ENCODE measurements around the gene PLA2G6. TPM values are rescaled to one million over a fixed set of nuclear protein-coding genes. Genes with fewer than 3 reads are reported as not detected.

Gene PLA2G6
- polyA plus RNA-seq (2014; cell fraction: cytosol; rRNA removed) = 18.9 and 22.7 TPM in 2 replicates
- polyA plus RNA-seq (2014; cell fraction: nucleus; rRNA removed) = 97.3 and 104 TPM in 2 replicates

GRCh38 chr22:38181453-38182200, at the start of gene PLA2G6:
PLA2G6 (minus strand) TSS chr22:38181830; CDS start chr22:38169426, 12,404 bp downstream.
- peak; percentile 99 for DNase-seq (ENCODE audit: low spot score)

DNA sequence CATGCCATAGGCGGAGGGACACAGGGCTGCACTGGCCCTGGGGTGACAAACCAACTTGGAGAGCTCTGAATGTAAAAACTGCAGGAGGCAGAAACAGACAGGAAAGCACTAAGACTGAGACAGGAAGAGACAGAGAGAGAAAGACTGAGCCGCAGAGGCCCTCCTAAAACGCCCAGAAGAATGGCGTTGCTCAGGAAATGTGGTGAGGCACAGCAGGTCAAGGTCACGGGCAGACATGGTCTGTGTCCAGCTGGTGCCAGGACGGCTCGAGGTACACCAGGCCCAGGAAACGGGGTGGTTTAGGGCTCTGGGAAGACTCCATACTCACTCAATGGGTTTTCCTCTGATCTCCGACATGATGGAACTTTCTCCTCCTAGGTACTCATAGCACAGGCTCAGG, 49.3 kb upstream of the PLA2G6 start:
- DNase-seq (ENCODE audit: low spot score) = no peak

DNA sequence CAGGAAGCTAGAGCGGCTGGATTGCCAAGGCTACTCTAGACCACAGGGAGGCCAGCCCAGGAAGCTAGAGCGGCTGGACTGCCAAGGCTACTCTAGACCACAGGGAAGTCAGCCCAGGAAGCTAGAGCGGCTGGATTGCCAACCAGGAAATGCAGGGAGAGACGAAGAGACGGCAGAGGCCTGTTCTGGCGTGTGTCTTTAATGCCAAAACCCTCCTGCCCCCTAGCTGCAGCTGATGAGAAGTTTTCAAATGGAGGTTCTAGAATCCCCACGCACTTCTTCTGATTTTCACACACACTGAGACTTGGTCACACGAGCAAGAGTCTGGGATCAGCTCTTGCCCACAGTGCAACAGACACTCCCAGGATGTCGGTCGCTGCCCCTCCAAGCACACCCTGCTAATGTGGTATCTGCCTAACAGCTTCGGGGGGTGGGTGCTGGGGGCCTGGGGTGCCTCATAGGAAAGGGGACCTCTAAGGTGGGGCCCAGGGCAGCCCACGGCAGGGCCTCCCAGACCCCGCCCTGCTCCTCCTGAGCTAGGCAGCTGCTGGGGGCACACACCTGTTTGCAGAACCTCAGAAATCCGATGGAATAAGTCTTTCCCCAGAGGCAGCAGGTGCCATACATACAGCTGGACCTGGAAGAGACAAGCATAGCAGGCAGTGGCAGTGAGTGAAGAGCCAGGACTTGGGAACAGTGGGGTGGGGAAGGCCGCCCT, 48.6 kb upstream of the PLA2G6 start:
- no peak for DNase-seq (ENCODE audit: low spot score)

DNA sequence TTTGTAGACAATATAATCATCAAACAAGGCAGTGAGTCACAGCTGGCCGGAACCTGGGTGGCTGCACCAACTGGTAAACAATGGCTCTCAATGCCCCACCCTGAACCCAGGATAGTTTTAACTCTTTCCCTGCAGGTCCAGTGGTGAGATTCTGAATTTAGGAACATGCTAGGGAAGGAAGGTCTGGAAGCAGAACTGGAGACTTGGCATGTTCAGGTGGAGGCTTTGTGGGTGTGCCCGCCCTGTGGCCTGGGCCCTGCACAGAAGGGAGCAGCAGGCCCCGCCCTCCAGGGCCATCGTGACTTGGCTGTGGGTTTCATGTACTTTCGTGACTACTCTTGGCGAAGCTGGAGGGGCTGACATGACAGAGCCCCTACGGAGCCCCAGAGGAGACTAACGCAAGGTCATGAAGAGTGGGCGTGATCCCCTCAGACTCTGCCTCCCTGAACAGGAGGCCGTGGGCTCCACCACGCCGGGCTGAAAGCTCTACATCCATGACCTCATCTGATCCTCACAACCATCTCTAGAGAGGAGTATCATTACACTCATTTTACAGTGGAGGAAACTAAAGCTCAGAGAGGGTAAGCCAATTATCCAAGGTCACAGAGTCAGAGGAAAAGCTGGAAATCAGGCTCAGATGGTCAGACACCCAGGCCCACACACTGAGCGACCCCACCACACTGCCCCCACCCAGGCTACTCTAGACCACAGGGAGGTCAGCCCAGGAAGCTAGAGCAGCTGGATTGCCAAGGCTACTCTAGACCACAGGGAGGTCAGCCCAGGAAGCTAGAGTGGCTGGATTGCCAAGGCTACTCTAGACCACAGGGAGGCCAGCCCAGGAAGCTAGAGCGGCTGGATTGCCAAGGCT, 47.5 kb upstream of the PLA2G6 start:
- no peak for DNase-seq (ENCODE audit: low spot score)

GRCh38 chr22:38228326-38228872, 46.8 kb upstream of the PLA2G6 start:
- no peak for DNase-seq (ENCODE audit: low spot score)

DNA sequence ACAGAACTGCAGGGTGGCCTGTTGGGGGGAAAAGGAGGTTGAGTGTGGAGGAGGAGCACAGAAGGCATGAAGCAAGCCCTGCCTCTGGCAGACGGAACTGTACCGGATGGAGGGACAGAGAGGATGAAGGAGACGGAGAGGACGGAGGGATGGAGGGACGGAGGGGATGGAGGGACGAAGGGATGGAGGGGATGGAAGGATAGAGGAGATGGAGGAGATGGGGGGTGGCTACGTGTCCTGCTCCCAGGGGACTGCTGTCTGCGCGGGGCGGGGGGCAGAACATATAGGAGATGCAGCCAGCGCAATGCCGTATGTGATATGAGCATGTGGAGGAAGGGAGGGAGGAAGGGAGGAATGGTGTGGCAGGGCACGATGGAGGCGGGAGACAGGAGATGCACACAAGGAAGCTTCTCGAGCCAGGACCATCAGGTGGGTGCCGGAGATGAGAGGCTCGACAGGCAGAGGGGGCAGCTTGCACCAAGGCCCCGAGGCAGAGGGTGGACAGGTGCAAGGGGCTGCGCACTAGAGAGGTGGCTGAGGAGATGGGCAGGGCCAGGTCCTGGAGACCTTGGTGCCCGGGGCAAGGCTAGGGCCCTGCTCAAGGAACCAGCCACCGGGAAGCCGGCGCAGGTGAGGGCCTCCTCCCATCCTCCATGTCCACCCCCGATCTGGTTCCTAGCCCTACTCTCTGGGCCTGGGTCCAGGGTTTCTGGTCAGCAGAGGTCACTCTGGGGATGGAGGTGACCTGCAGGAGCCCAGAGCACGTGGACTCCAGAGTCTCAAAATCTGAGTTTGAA, 45.4 kb upstream of the PLA2G6 start:
- DNase-seq (ENCODE audit: low spot score) = no peak

DNA sequence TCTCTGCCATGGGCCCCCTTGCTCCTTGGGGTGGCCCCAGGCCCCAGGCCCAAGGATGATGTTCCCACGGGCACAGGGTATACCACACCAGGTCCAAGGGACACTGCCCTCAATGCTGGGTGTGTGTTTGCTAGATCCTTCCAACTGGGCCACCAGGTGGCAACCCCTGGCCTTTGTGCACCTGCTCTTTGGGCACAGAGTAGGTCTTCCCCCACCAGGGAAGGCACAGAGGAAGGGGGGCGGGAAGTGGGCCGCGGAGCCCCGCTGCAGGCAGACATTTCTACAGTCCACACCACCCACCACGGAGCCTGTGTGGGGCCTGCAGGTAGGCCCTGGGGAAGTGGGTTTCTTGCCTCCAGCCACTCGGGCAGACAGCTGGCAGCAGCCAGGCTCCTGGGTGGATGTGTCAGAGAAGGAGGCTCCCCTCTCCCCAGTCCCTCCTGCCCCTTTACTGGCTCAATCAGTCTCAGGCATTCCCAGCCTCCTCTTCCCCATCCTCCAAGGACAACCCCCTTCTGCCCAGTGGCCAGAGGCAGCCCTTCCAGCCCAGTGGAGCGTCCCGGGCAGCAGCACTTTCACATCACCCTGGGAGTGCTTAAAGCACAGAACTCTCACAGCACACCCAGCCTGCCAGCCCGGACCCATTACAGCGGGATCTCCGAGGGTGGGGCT, 41.8 kb upstream of the PLA2G6 start:
- no peak for DNase-seq (ENCODE audit: low spot score)

DNA sequence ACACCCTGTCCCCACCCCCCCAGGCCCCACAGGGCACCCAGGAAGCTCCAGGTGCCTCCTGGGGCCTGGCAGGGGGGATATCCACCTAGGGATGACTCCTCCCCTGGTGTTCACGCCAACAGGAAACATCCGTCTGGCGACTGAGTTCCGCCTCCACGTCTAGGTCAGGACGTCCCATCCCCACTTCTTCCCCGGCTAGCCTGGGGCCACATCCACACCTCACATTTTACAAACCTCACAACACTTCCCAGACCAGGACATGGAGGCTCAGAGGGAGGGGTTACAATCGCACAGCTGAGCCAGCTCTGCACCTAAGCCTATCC, 41.1 kb upstream of the PLA2G6 start:
- no peak for DNase-seq (ENCODE audit: low spot score)

DNA sequence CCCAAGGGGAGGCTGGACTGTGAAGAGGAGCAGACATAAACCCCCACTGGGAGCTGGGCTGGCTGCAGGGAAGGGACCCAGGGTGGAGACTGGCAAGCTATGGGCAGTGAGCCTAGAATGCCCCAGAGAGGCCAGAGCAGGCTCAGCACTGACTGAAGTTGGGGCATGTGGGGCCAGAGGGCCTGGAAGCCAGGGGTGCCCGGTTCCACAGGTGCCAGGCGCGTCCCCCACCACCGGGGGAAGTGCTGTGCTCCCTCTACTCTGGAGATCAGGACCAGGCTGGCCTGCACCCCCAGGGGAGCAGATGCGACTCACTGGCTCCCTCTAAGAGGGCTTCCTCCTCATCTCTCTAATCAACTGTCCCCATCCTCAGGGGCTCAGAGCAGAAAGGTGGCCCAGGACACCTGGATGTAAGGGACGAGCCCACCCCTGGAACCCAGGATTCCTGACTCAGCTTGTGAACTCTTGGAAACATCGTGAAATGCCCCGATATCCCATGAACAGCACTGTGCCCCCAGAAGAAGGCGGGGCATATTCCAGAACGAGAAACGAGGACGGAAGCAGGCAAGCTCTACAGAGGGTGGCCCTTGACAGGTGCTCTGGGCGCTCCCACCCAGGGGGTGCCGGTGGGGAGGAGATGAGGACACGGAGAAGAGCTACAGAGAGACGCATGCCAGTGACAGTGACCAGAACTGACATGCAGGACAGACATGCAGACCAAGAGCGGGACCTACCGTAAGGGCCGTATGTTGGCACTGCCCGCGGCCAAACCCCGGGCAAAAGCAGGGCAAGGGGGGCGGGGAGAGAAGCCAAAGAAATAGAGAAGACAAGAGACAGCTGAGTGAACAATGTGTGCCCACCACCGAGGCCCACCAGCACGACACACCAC, 40.5 kb upstream of the PLA2G6 start:
- DNase-seq (ENCODE audit: low spot score) = no peak

DNA sequence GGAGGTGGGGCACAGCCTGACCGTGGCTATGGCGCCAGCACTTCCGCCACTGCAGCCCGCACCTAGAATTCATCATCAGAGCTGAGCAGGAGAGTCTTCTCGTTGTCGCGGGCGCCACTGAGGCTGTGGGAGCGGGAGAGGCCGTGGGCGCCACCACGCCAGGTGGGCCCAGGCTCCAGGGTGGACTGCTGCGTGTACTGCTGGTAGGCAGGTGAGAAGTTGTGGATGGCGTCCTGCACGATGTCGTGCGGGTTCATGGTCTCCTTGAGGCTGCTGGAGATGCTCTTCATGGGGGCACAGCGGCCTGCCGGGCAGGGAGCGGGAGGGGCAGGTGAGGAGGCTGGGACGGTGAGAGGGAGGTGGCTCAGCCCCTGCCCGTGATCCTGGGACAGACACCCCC, 39.8 kb upstream of the PLA2G6 start:
- DNase-seq (ENCODE audit: low spot score) = no peak

GRCh38 chr22:38220653-38221386, 39.2 kb upstream of the PLA2G6 start:
- DNase-seq (ENCODE audit: low spot score) = no peak

- no peak for DNase-seq (ENCODE audit: low spot score)
These were observed 38.5 kb upstream of the PLA2G6 start for GRCh38 chr22:38220163-38220562.

GRCh38 chr22:38219632-38220031, 38.0 kb upstream of the PLA2G6 start:
- no peak for DNase-seq (ENCODE audit: low spot score)

DNA sequence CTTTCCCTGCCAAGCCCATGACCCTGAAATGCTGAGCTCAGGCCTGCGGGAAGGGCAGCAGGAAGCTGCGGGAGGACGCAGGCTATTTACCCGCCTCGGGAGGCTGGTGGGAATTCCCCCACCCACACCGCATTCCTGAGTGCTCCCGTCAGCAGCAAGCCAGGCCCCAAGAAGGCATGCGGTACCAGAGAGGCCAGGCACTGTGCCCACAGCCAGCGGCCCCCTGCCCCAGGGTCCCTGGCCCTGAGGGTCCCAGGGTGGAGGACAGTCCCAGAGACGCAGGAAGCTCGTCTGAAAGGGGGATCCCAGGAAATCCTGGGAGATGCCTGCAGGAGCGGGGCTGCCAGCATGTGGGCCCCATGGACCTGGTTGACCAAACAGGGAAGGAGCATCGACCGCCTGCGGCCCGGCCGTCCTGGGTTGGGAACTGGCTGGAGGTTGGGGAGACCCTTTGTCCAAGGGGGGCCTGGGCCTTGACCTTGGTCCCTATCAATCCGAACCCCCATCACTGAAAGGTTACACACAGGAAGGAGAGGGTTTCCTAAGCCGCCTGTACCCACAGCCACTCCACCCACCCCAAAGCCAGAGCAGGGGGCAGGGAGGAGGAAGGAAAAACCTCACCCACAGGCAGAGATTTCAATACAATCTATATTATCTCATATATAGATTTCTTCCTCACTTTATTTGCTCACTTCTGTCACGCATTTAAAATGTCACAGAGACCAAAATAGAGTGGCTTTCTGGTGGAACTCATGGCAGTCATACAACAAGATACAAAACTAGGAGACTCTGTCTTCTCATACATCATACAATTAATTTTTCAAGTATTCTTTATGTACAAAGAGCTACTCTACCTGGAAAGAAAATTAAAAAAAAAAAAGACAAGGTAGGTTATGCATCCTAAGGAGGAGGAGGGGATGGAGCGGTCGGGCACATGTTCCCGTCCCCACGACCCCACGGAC, 37.3 kb upstream of the PLA2G6 start:
- no peak for DNase-seq (ENCODE audit: low spot score)

GRCh38 chr22:38215156-38216038, 33.8 kb upstream of the PLA2G6 start:
- no peak for DNase-seq (ENCODE audit: low spot score)

- peak; percentile 25 for DNase-seq (ENCODE audit: low spot score)
These were observed 32.8 kb upstream of the PLA2G6 start for GRCh38 chr22:38214302-38215056.
